Brain microvascular endothelial cell (primary cell): ENCODE data around the gene MAP4K3.

ENCODE experiments used
- DNase-seq: peaks from one replicate; pipeline ENCODE4 v3.0.0-alpha.2; 2020
- H3K27ac ChIP-seq: fragments of 250-450 bp; sonication (Bioruptor Pico); 2 replicates; pipeline ENCODE4 v1.5.1; 2020; ENCODE audit warnings: mild to moderate bottlenecking, moderate library complexity
- H3K27me3 ChIP-seq: fragments of 250-450 bp; sonication (Bioruptor Pico); replicated peaks from 2 replicates; pipeline ENCODE4 v1.5.1; 2020; ENCODE audit warnings: mild to moderate bottlenecking
- H3K36me3 ChIP-seq: fragments of 250-450 bp; sonication (Bioruptor Pico); replicated peaks from 2 replicates; pipeline ENCODE4 v1.5.1; 2020; ENCODE audit warnings: mild to moderate bottlenecking
- H3K4me3 ChIP-seq: 2 replicates; pipeline ENCODE4 v1.5.1; 2011; ENCODE audit warnings: low read depth, mild to moderate bottlenecking, control low read depth, low read length, moderate library complexity
- CTCF ChIP-seq: IDR thresholded peaks from 2 replicates; pipeline ENCODE4 v1.5.1; 2011; ENCODE audit warnings: low read depth, mild to moderate bottlenecking, moderate library complexity, low read length, control low read depth, inconsistent platforms; ENCODE audit errors: missing control alignments
- in situ Hi-C: cut with HindIII; loops from 2 replicates; pipeline ENCODE4 v1.10.0; 2017; ENCODE audit warnings: low sequenced_read_pairs, low pct_ligation_motif_present

Gene MAP4K3

GRCh38 chr2:39419282-39420223 lies 17.5 kb downstream of the MAP4K3 start:
- no peaks in the 10 kb centered on the region for H3K27me3 ChIP-seq
- H3K27ac ChIP-seq, result peak overlapping the region; percentile 43
- no peak for DNase-seq
- TF ChIP-seq CTCF, result no peak
- no peaks in the 10 kb centered on the region for H3K36me3 ChIP-seq
- in situ Hi-C loops, result no loop called here
- no peak overlapping the region for H3K4me3 ChIP-seq

- no peak for DNase-seq
- Histone ChIP-seq H3K27me3 (no peaks in the 10 kb centered on the region), H3K27ac (no peak overlapping the region), H3K36me3 (no peaks in the 10 kb centered on the region), H3K4me3 (no peak overlapping the region)
- in situ Hi-C loops, result no loop called here
- TF ChIP-seq CTCF, result no peak
Observed at GRCh38 chr2:39418491-39418890, 18.6 kb downstream of the MAP4K3 start.

- no peak for DNase-seq
- no peak overlapping the region for H3K27ac ChIP-seq
- TF ChIP-seq CTCF, result no peak
- no peak overlapping the region for H3K4me3 ChIP-seq
- in situ Hi-C loops, result no loop called here
- H3K36me3 ChIP-seq, result no peaks in the 10 kb centered on the region
- H3K27me3 ChIP-seq, result no peaks in the 10 kb centered on the region
Observed at GRCh38 chr2:39416140-39416539, 20.9 kb downstream of the MAP4K3 start.

GRCh38 chr2:39413063-39413737 lies 23.9 kb downstream of the MAP4K3 start:
- no peak for DNase-seq
- no peaks in the 10 kb centered on the region for H3K27me3 ChIP-seq
- H3K36me3 ChIP-seq, result no peaks in the 10 kb centered on the region
- no peak overlapping the region for H3K27ac ChIP-seq
- no peak overlapping the region for H3K4me3 ChIP-seq
- in situ Hi-C loops, result no loop called here
- TF ChIP-seq CTCF, result no peak

- in situ Hi-C loops, result no loop called here
- peak overlapping the region; percentile 7 for H3K4me3 ChIP-seq
- no peaks in the 10 kb centered on the region for H3K27me3 ChIP-seq
- peak; percentile 81 for DNase-seq
- H3K27ac ChIP-seq, result peak overlapping the region; percentile 88
- TF ChIP-seq CTCF, result no peak
- H3K36me3 ChIP-seq, result no peaks in the 10 kb centered on the region
Observed at GRCh38 chr2:39411181-39411944, 25.7 kb downstream of the MAP4K3 start.
